K562 (cell line): ENCODE data around the gene LHX3. TPM values are rescaled to one million over a fixed set of nuclear protein-coding genes. Genes with fewer than 3 reads are reported as not detected.

Source experiments
- FOS ChIP-seq: IDR thresholded peaks from 3 replicates; pipeline ENCODE4 v1.6.1; 2011; ENCODE audit not compliant: insufficient read length; ENCODE audit errors: extremely low read depth
- FOXK2 ChIP-seq, 2 experiments: fragments of 450-650 bp; IDR thresholded peaks in 1 of 2; conservative IDR thresholded peaks in 1 of 2; 2 replicates each; pipeline ENCODE4 v1.6.1; 2016; ENCODE audit warnings: low read depth in 2 of 2, mild to moderate bottlenecking in 1 of 2
- MTA3 ChIP-seq: fragments of 450-650 bp; formaldehyde crosslinking; IDR thresholded peaks from 2 replicates; pipeline ENCODE4 v1.6.1; 2017; ENCODE audit warnings: mild to moderate bottlenecking, borderline replicate concordance
- SMARCE1 ChIP-seq: fragments of 450-650 bp; IDR thresholded peaks from 2 replicates; pipeline ENCODE4 v1.7.1; 2016; ENCODE audit warnings: mild to moderate bottlenecking
- ZEB2 ChIP-seq: fragments of 450-650 bp; IDR thresholded peaks from 2 replicates; pipeline ENCODE4 v1.6.1; 2016
- ZFP36 ChIP-seq: fragments of 150-350 bp; IDR thresholded peaks from 2 replicates; pipeline ENCODE4 v1.6.1; 2018; ENCODE audit warnings: low read length, low read depth; ENCODE audit not compliant: partially characterized antibody
- ZKSCAN8 ChIP-seq: fragments of 200-800 bp; sonication (Bioruptor generic); IDR thresholded peaks from 2 replicates; pipeline ENCODE4 v1.6.1; 2016; ENCODE audit warnings: missing genetic modification characterization, missing compliant biosample characterization
- ZNF263 ChIP-seq: sonication (generic); formaldehyde crosslinking; IDR thresholded peaks from 2 replicates; pipeline ENCODE4 v1.8.0; 2022; ENCODE audit warnings: mild to moderate bottlenecking, missing genetic modification reagents, borderline replicate concordance
- polyA plus RNA-seq, 8 experiments: library from polyadenylated mRNA; depleted of rRNA in 4 of 8; stranded (reverse) in 5 of 8; unstranded in 3 of 8; fragments of >200 nt; fragmentation: Nextera tagmentation in 2 of 8; fragmentation: Illumina TruSeq in 1 of 8; extraction: Ambion mirVana in 2 of 8; extraction: Trizol in 1 of 8; gene quantifications; 2 replicates each; pipeline versions ENCODE4 v1.2.1 to v1.2.3, GENCODE V29; 2011 to 2014; ENCODE audit warnings: inconsistent platforms in 1 of 8, missing spikeins in 1 of 8
- total RNA-seq, 7 experiments: library from RNA; depleted of rRNA in 6 of 7; stranded (reverse); fragments of >200 nt in 6 of 7; fragmentation: Illumina TruSeq in 2 of 7; extraction: Trizol in 2 of 7; gene quantifications; 2 replicates each; pipeline versions ENCODE4 v1.2.1 to v1.2.3, GENCODE V29; 2011 to 2021; ENCODE audit warnings: low replicate concordance in 1 of 7
- TF ChIP-seq, protein P1 (sequence below): fragments of 450-650 bp; IDR thresholded peaks from 2 replicates; pipeline ENCODE4 v1.6.1; 2016; ENCODE audit warnings: mild to moderate bottlenecking, moderate library complexity
- TF ChIP-seq, protein P2 (sequence below): sonication (generic); formaldehyde crosslinking; IDR thresholded peaks from 2 replicates; pipeline ENCODE4 v1.9.0; 2022; ENCODE audit warnings: mild to moderate bottlenecking, missing genetic modification reagents
- TF ChIP-seq, protein P3 (sequence below), 3 experiments: fragments of 200-800 bp in 1 of 3; fragments of 250-450 bp in 1 of 3; fragments of 450-650 bp in 1 of 3; sonication (Bioruptor Pico) in 1 of 3; sonication (Bioruptor generic) in 1 of 3; formaldehyde crosslinking in 1 of 3; IDR thresholded peaks; 2 replicates each; pipeline versions ENCODE4 v1.6.1 to v1.8.0; 2016 to 2022; ENCODE audit warnings: mild to moderate bottlenecking in 2 of 3, missing genetic modification characterization in 2 of 3, missing compliant biosample characterization in 1 of 3, moderate library complexity in 1 of 3

The LHX3 gene
- total and polyA plus RNA-seq, 9 of the 15 experiments (the other 6 are each of a cell fraction or from before 2014, with no cell fraction given) = 0.09 TPM; not detected in 8

DNA sequence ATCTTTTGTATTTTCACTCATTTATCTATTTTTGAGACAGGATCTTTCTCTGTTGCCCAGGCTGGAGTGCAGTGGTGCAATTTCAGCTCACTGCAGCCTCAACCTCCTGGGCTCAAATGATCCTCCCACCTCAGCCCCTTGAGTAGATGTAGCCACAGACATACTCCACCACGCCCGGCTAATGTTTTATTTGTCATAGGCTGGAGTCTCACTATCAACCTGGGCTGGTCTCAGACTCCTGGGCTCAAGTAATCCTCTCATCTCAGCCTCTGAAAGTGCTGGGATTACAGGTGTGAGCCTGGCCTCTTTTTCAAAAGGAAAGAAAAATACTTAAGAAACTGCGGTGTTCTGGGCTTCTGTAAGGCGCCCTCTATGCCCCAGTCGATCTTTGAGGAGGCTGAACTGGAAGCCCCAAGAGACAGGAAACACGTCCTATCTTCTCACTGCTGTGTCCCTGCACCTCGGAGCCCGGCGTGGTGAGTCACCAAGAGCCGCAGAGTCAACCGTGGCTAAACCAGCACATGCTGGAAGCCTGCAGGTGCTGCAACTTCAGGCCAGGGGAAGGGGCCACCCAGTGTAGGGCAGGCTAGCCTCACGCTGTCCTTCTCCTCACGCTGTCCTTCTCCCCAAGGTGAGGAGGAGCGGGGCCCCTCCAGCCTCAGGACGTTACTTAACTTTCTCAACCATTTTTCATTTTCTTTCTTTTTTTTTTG is 15.2 kb upstream of the LHX3 start (continued):
- TF ChIP-seq, protein P1, sequence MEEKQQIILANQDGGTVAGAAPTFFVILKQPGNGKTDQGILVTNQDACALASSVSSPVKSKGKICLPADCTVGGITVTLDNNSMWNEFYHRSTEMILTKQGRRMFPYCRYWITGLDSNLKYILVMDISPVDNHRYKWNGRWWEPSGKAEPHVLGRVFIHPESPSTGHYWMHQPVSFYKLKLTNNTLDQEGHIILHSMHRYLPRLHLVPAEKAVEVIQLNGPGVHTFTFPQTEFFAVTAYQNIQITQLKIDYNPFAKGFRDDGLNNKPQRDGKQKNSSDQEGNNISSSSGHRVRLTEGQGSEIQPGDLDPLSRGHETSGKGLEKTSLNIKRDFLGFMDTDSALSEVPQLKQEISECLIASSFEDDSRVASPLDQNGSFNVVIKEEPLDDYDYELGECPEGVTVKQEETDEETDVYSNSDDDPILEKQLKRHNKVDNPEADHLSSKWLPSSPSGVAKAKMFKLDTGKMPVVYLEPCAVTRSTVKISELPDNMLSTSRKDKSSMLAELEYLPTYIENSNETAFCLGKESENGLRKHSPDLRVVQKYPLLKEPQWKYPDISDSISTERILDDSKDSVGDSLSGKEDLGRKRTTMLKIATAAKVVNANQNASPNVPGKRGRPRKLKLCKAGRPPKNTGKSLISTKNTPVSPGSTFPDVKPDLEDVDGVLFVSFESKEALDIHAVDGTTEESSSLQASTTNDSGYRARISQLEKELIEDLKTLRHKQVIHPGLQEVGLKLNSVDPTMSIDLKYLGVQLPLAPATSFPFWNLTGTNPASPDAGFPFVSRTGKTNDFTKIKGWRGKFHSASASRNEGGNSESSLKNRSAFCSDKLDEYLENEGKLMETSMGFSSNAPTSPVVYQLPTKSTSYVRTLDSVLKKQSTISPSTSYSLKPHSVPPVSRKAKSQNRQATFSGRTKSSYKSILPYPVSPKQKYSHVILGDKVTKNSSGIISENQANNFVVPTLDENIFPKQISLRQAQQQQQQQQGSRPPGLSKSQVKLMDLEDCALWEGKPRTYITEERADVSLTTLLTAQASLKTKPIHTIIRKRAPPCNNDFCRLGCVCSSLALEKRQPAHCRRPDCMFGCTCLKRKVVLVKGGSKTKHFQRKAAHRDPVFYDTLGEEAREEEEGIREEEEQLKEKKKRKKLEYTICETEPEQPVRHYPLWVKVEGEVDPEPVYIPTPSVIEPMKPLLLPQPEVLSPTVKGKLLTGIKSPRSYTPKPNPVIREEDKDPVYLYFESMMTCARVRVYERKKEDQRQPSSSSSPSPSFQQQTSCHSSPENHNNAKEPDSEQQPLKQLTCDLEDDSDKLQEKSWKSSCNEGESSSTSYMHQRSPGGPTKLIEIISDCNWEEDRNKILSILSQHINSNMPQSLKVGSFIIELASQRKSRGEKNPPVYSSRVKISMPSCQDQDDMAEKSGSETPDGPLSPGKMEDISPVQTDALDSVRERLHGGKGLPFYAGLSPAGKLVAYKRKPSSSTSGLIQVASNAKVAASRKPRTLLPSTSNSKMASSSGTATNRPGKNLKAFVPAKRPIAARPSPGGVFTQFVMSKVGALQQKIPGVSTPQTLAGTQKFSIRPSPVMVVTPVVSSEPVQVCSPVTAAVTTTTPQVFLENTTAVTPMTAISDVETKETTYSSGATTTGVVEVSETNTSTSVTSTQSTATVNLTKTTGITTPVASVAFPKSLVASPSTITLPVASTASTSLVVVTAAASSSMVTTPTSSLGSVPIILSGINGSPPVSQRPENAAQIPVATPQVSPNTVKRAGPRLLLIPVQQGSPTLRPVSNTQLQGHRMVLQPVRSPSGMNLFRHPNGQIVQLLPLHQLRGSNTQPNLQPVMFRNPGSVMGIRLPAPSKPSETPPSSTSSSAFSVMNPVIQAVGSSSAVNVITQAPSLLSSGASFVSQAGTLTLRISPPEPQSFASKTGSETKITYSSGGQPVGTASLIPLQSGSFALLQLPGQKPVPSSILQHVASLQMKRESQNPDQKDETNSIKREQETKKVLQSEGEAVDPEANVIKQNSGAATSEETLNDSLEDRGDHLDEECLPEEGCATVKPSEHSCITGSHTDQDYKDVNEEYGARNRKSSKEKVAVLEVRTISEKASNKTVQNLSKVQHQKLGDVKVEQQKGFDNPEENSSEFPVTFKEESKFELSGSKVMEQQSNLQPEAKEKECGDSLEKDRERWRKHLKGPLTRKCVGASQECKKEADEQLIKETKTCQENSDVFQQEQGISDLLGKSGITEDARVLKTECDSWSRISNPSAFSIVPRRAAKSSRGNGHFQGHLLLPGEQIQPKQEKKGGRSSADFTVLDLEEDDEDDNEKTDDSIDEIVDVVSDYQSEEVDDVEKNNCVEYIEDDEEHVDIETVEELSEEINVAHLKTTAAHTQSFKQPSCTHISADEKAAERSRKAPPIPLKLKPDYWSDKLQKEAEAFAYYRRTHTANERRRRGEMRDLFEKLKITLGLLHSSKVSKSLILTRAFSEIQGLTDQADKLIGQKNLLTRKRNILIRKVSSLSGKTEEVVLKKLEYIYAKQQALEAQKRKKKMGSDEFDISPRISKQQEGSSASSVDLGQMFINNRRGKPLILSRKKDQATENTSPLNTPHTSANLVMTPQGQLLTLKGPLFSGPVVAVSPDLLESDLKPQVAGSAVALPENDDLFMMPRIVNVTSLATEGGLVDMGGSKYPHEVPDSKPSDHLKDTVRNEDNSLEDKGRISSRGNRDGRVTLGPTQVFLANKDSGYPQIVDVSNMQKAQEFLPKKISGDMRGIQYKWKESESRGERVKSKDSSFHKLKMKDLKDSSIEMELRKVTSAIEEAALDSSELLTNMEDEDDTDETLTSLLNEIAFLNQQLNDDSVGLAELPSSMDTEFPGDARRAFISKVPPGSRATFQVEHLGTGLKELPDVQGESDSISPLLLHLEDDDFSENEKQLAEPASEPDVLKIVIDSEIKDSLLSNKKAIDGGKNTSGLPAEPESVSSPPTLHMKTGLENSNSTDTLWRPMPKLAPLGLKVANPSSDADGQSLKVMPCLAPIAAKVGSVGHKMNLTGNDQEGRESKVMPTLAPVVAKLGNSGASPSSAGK = peak; percentile 87
- TF ChIP-seq ZKSCAN8 (CRISPR knock-in tag) (no peak), FOXK2 (conservative IDR thresholded peaks at IDR 0.05 in 1 of 2, IDR thresholded peaks at IDR 0.05 in 1 of 2; ENCODE audit: low read depth in 2 of 2) (peak in 1 of 2 experiments; percentile 38; a peak in 1 of 4 replicates), MTA3 (peak; percentile 56; the same call in 1 of the 2 replicates), ZNF263 (no peak), SMARCE1 (peak; percentile 59; the same call in 1 of the 2 replicates), ZEB2 (peak; percentile 32; the same call in 1 of the 2 replicates), ZFP36 (peak; percentile 33), FOS (peak; percentile 24)
- TF ChIP-seq, protein P2, sequence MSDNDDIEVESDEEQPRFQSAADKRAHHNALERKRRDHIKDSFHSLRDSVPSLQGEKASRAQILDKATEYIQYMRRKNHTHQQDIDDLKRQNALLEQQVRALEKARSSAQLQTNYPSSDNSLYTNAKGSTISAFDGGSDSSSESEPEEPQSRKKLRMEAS (CRISPR knock-in tag) = peak; percentile 90
- TF ChIP-seq, protein P3, sequence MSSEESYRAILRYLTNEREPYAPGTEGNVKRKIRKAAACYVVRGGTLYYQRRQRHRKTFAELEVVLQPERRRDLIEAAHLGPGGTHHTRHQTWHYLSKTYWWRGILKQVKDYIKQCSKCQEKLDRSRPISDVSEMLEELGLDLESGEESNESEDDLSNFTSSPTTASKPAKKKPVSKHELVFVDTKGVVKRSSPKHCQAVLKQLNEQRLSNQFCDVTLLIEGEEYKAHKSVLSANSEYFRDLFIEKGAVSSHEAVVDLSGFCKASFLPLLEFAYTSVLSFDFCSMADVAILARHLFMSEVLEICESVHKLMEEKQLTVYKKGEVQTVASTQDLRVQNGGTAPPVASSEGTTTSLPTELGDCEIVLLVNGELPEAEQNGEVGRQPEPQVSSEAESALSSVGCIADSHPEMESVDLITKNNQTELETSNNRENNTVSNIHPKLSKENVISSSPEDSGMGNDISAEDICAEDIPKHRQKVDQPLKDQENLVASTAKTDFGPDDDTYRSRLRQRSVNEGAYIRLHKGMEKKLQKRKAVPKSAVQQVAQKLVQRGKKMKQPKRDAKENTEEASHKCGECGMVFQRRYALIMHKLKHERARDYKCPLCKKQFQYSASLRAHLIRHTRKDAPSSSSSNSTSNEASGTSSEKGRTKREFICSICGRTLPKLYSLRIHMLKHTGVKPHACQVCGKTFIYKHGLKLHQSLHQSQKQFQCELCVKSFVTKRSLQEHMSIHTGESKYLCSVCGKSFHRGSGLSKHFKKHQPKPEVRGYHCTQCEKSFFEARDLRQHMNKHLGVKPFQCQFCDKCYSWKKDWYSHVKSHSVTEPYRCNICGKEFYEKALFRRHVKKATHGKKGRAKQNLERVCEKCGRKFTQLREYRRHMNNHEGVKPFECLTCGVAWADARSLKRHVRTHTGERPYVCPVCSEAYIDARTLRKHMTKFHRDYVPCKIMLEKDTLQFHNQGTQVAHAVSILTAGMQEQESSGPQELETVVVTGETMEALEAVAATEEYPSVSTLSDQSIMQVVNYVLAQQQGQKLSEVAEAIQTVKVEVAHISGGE (CRISPR knock-in tag; IDR thresholded peaks at IDR 0.05) = peak in 1 of 3 experiments; percentile 69; a peak in 2 of 6 replicates
